Activated CD8-positive, alpha-beta memory T cell treated with anti-CD3 and anti-CD28 coated beads, Interleukin-2, amount 50 U/mL, for 1 hour (primary cell): ENCODE measurements around the gene LRP6.

Experiments
- DNase-seq: peaks from one replicate; pipeline ENCODE4 v3.0.0-alpha.2; 2020; ENCODE audit errors: extremely low read depth

The LRP6 gene

DNA sequence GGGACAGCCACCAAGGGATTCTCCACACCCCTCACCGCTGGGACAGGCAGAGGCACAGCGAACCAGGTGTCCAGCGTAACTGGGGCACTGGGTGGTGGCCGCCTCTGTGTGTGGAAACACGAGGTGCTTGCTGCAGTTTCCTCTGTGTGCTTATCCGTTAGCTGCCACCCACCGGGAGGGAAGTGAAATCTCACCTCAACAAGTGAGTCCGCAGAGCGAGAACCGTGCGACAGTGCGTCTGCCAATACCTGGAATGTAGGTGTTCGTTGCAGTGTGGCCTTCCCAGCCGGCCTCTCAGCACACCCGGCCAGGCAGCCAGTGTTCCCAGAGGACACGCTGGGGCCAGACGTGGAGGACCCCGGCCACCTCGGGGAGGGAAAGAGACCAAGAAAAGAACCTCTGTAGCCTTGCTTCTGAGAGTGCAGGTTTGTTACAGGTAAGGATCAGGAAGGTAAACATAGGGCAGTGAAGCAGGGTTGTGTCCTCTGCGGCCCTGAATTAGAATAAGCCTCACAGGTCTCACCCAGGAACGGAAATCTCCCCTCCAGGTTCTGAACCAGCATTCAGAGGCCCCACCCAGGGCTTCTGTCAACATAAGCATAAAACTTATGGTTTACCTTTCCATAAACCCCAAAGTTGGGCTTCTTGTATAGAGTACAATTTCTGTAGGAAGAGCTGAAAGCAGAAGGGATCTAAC, 194.6 kb downstream of the LRP6 start:
- no peak for DNase-seq

DNA sequence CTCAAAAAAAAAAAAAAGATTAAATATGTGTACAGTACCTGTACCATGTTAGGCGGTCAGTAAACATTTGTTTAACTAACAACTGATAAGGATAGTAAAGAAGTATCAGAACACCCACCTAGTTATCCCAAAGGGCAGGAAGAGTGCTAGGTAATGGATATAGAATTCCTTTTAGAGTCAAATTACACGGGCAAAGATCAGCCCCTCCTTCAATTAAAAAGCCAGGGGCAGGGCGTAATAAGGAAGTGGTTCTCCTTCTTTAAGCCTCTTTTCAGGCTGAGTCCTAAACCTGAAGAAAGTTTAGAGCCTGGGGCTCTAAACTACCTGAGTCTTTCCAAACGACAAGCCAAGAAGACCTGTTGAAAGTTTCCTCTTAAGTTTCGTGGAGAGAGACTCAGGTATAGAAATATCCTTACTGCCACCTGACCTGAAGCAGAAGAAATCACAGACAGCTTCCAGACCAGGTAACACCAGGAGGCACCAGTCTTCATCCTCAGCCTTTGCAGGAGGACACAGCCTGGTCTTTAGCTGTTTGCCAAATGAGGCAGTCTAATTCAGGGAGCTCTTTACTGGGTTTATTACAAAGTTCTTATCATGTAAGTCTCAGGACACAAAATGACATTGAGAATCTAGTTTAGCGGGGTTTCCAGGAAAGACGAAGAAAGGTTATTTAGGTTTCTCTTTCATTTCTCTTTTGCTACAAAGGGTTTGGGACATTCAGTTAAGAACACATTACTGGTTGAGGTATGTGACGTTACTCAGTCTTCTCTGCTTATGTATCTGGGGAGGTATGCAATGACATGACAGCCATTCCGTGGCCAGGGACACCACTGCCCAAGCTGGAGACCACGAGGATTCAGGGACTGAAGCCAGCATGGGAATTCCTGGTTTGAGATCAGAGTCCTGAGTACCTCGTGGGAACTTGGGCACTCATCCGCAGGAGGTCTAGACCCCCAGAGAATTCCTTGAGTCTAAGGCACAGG, 195.9 kb downstream of the LRP6 start, which contains the start of gene BCL2L14:
Gene BCL2L14 (plus strand): TSS at position 266 of the 983 bp plus-strand sequence. CDS start 8,367 bp downstream, outside the sequence.
- DNase-seq = no peak

- DNase-seq = no peak
Measured at GRCh38 chr12:12069821-12070548, 196.9 kb downstream of the LRP6 start.

- DNase-seq = no peak
Measured at GRCh38 chr12:12068751-12069150, 198.1 kb downstream of the LRP6 start.
